K562 (cell line): ENCODE results near the gene ORC3. TPM values are rescaled to one million over a fixed set of nuclear protein-coding genes. Genes with fewer than 3 reads are reported as not detected.
A peak's percentile ranks its signal among the peaks of the same experiment; 100 is the strongest.

ENCODE experiments used
- ATAC-seq: fragments of 200-7000 bp; cut with Tn5 transposase; 3 replicates; pipeline ENCODE4 v1.9.1; 2020; ENCODE audit warnings: moderate library complexity
- BruUV-seq: library from RNA; stranded (reverse); fragments of 400-500 nt; replicated peaks from 2 replicates; lab custom pipeline; 2021; lab: Mats Ljungman, UMichigan
- CTCF ChIA-PET: fragments of 300-600 bp; formaldehyde crosslinking; extraction: SDS; loops from one replicate; lab custom pipeline; 2021; ENCODE audit warnings: low intra/inter-chr PET ratio; lab: Yijun Ruan, JAX
- POLR2A ChIA-PET: fragments of 300-600, 350-650 bp; sonication (Branson Sonifier 250); formaldehyde crosslinking; extraction: SDS; loops from one replicate; lab custom pipeline; 2021; ENCODE audit warnings: antibody characterized with exemption, inconsistent platforms; lab: Yijun Ruan, JAX
- DNase-seq, 4 experiments: peaks; one replicate each; pipeline versions ENCODE4 v3.0.0 to v3.0.0-alpha.2; 2011 to 2018; ENCODE audit warnings: low spot score in 3 of 4, mixed read lengths in 3 of 4; ENCODE audit errors: extremely low read depth in 1 of 4
- FAIRE-seq: peaks from 2 replicates; lab custom pipeline; 2011; peaks lifted over from hg19 to GRCh38; lab: Jason Lieb, UNC
- H2AFZ ChIP-seq: 2 replicates; pipeline ENCODE4 v1.6.0; 2011; ENCODE audit warnings: low read depth, low read length, control low read depth, inconsistent platforms
- H3K27ac ChIP-seq: fragments of 200-600 bp; 3 replicates; pipeline ENCODE4 v1.8.0; 2011; ENCODE audit warnings: low read depth, mild to moderate bottlenecking, control low read depth, inconsistent platforms, low read length, moderate library complexity, mixed read lengths; ENCODE audit errors: extremely low read depth
- H3K27me3 ChIP-seq, 2 experiments: fragments of 300-600 bp in 1 of 2; 2 replicates in 1 of 2; 3 replicates in 1 of 2; pipeline versions ENCODE4 v1.6.0 to v1.8.0; 2011; ENCODE audit warnings: inconsistent platforms in 2 of 2, low read length in 2 of 2, mild to moderate bottlenecking in 1 of 2, mixed read lengths in 1 of 2, moderate library complexity in 1 of 2; ENCODE audit not compliant: control insufficient read depth in 2 of 2, insufficient read depth in 2 of 2
- H3K36me3 ChIP-seq: fragments of 300-600 bp; 3 replicates; pipeline ENCODE4 v1.8.0; 2011; ENCODE audit warnings: mild to moderate bottlenecking, low read length, inconsistent platforms; ENCODE audit not compliant: control insufficient read depth, insufficient read depth
- H3K4me1 ChIP-seq, 2 experiments: fragments of 200-600 bp in 1 of 2; replicated peaks in 1 of 2; 2 replicates in 1 of 2; 3 replicates in 1 of 2; pipeline versions ENCODE4 v1.5.1 to v1.8.0; 2011; ENCODE audit warnings: inconsistent platforms in 2 of 2, low read length in 2 of 2, mild to moderate bottlenecking in 1 of 2, mixed read lengths in 1 of 2, moderate library complexity in 1 of 2; ENCODE audit not compliant: control insufficient read depth in 2 of 2, insufficient read depth in 2 of 2
- H3K4me2 ChIP-seq: 2 replicates; pipeline ENCODE4 v1.6.1; 2011; ENCODE audit warnings: low read length, control low read depth, inconsistent platforms, mixed read lengths; ENCODE audit not compliant: insufficient read depth
- H3K4me3 ChIP-seq: fragments of 200-600 bp; sonication (generic), shearing (Covaris generic); 2 replicates; pipeline ENCODE4 v1.5.1; 2016; ENCODE audit warnings: control low read depth, inconsistent platforms
- H3K79me2 ChIP-seq: fragments of 200-600 bp; 3 replicates; pipeline ENCODE4 v1.8.0; 2011; ENCODE audit warnings: low read length, inconsistent platforms; ENCODE audit not compliant: control insufficient read depth, insufficient read depth
- H3K9ac ChIP-seq, 2 experiments: 2 replicates each; pipeline versions ENCODE4 v1.6.0 to v1.6.1; 2011; ENCODE audit warnings: low read depth in 2 of 2, low read length in 2 of 2, control low read depth in 1 of 2, inconsistent platforms in 1 of 2, mild to moderate bottlenecking in 1 of 2, mixed read lengths in 1 of 2; ENCODE audit not compliant: insufficient read depth in 1 of 2
- H3K9me1 ChIP-seq: one replicate; pipeline ENCODE4 v1.6.0; 2011; ENCODE audit warnings: inconsistent platforms, mild to moderate bottlenecking, low read length, moderate library complexity; ENCODE audit not compliant: control insufficient read depth, insufficient read depth
- H3K9me3 ChIP-seq: replicated peaks from 2 replicates; pipeline ENCODE4 v1.5.1; 2011; ENCODE audit warnings: low read depth, low read length, inconsistent platforms; ENCODE audit not compliant: control insufficient read depth, insufficient read depth
- H4K20me1 ChIP-seq: replicated peaks from 2 replicates; pipeline ENCODE4 v1.6.1; 2011; ENCODE audit warnings: low read length, inconsistent platforms, mixed read lengths; ENCODE audit not compliant: control insufficient read depth, insufficient read depth
- BACH1 ChIP-seq: fragments of 200-800 bp; sonication (Bioruptor generic); IDR thresholded peaks from 2 replicates; pipeline ENCODE4 v1.6.1; 2016; ENCODE audit warnings: missing genetic modification characterization, missing compliant biosample characterization
- CBX3 ChIP-seq, 2 experiments: IDR thresholded peaks; 1 replicate in 1 of 2; 2 replicates in 1 of 2; pipeline ENCODE4 v1.6.1; 2012; ENCODE audit warnings: inconsistent platforms in 2 of 2, low read length in 2 of 2, borderline replicate concordance in 1 of 2, control low read depth in 1 of 2
- ELK1 ChIP-seq: sonication (generic); formaldehyde crosslinking; IDR thresholded peaks from 2 replicates; pipeline ENCODE4 v1.8.1; 2022; ENCODE audit warnings: missing genetic modification reagents
- HDAC2 ChIP-seq: fragments of 450-650 bp; IDR thresholded peaks from 2 replicates; pipeline ENCODE4 v1.6.1; 2016; ENCODE audit warnings: mild to moderate bottlenecking
- HIVEP1 ChIP-seq: fragments of 250-450 bp; sonication (Bioruptor Pico); IDR thresholded peaks from 2 replicates; pipeline ENCODE4 v1.4.0; 2020; ENCODE audit warnings: mild to moderate bottlenecking
- KAT2B ChIP-seq: IDR thresholded peaks from one replicate; pipeline ENCODE4 v1.6.1; 2012; ENCODE audit warnings: low read depth, mild to moderate bottlenecking, control low read depth, inconsistent platforms, low read length, moderate library complexity
- KAT7 ChIP-seq: sonication (generic); formaldehyde crosslinking; IDR thresholded peaks from 2 replicates; pipeline ENCODE4 v1.8.0; 2022; ENCODE audit warnings: missing genetic modification reagents, mild to moderate bottlenecking, borderline replicate concordance
- KDM1A ChIP-seq, 2 experiments: fragments of 450-650 bp; IDR thresholded peaks; 2 replicates each; pipeline ENCODE4 v1.6.1; 2016; ENCODE audit warnings: mild to moderate bottlenecking in 2 of 2
- MXD1 ChIP-seq: fragments of 250-450 bp; sonication (Bioruptor Pico); IDR thresholded peaks from 2 replicates; pipeline ENCODE4 v1.8.0; 2021; ENCODE audit warnings: borderline replicate concordance, mild to moderate bottlenecking, moderate library complexity; ENCODE audit not compliant: poor library complexity, severe bottlenecking
- PATZ1 ChIP-seq: fragments of 250-450 bp; sonication (Bioruptor Pico); IDR thresholded peaks from 2 replicates; pipeline ENCODE4 v1.5.0; 2020; ENCODE audit warnings: mild to moderate bottlenecking, borderline replicate concordance
- RNF219 ChIP-seq: fragments of 250-450 bp; sonication (Bioruptor Pico); IDR thresholded peaks from 2 replicates; pipeline ENCODE4 v1.5.0; 2022; ENCODE audit warnings: mild to moderate bottlenecking
- SETDB1 ChIP-seq: IDR thresholded peaks from one replicate; pipeline ENCODE4 v1.6.1; 2012; ENCODE audit warnings: low read length, control low read depth, inconsistent platforms
- SIX5 ChIP-seq, 2 experiments: IDR thresholded peaks; 2 replicates each; pipeline ENCODE4 v1.6.1; 2011; ENCODE audit warnings: low read length in 2 of 2, borderline replicate concordance in 1 of 2, low read depth in 1 of 2, mild to moderate bottlenecking in 1 of 2, moderate library complexity in 1 of 2; ENCODE audit not compliant: insufficient read depth in 1 of 2
- WGBS: fragments of 100-300 bp; shearing (Covaris generic); methylation state at CpG from one replicate; pipeline ENCODE4 v1.1.6; 2016; ENCODE audit warnings: low coverage, mixed read lengths; ENCODE audit not compliant: insufficient coverage; ENCODE audit errors: missing lambda C conversion rate; 5-methylcytosine and 5-hydroxymethylcytosine counted together
- in situ Hi-C: fragments of 300-500 bp; cut with MboI; formaldehyde crosslinking; loops from 4 replicates; pipeline ENCODE4 v1.15.0; 2018; ENCODE audit warnings: inconsistent platforms, mixed read lengths
- intact Hi-C: fragments of 100-400 bp; cut with micrococcal nuclease; formaldehyde crosslinking; loops from 2 replicates; pipeline ENCODE4 v1.14.2; 2022
- polyA plus RNA-seq, 8 experiments: library from polyadenylated mRNA; depleted of rRNA in 4 of 8; stranded (reverse) in 5 of 8; unstranded in 3 of 8; fragments of >200 nt; fragmentation: Nextera tagmentation in 2 of 8; fragmentation: Illumina TruSeq in 1 of 8; extraction: Ambion mirVana in 2 of 8; extraction: Trizol in 1 of 8; gene quantifications; 2 replicates each; pipeline versions ENCODE4 v1.2.1 to v1.2.3, GENCODE V29; 2011 to 2014; ENCODE audit warnings: inconsistent platforms in 1 of 8, missing spikeins in 1 of 8
- total RNA-seq, 7 experiments: library from RNA; depleted of rRNA in 6 of 7; stranded (reverse); fragments of >200 nt in 6 of 7; fragmentation: Illumina TruSeq in 2 of 7; extraction: Trizol in 2 of 7; gene quantifications; 2 replicates each; pipeline versions ENCODE4 v1.2.1 to v1.2.3, GENCODE V29; 2011 to 2021; ENCODE audit warnings: low replicate concordance in 1 of 7

The ORC3 gene
- total and polyA plus RNA-seq, 9 of the 15 experiments (the other 6 are each of a cell fraction or from before 2014, with no cell fraction given) = 28.8 to 159 (median 74.8) TPM

- Histone ChIP-seq H3K36me3 (no peaks in the 10 kb centered on the region), H2AFZ (0 out of 2 replicates have a peak overlapping the region, but pooled peaks have one; percentile 7), H3K79me2 (peaks cover 7% of the 10 kb centered on the region), H3K9me3 (no peaks in the 10 kb centered on the region), H3K9me1 (no peaks in the 10 kb centered on the region), H3K9ac (no peak overlapping the region), H3K27me3 (no peaks in the 10 kb centered on the region), H3K4me1 (peaks cover 6 to 15% of the 10 kb centered on the region in 2 experiments), H3K4me3 (no peak overlapping the region), H3K27ac (peak overlapping the region; percentile 73; the same call in 1 of the 3 replicates), H4K20me1 (no peaks in the 10 kb centered on the region), H3K4me2 (no peak overlapping the region)
- in situ Hi-C loops = no loop called here
- no TSS peak for BruUV-seq
- 70% methylated on average over 3 of the region's 3 CpGs for WGBS
- POLR2A ChIA-PET = interaction anchor here (2.2 kb wide), 1 partner anchor 17 kb away, joined by 9 read pairs; no protein-coding TSS in a partner anchor
- DNase-seq (no peak), FAIRE-seq (no peak), ATAC-seq (no peak)
- CTCF ChIA-PET = no interaction called here
- intact Hi-C loops = loop anchor here (10.0 kb wide), 1 partner anchor 232 kb away; the partner anchor contains the start of gene SLC35A1
- TF ChIP-seq PATZ1 (no peak), RNF219 (CRISPR knock-in tag) (no peak), HIVEP1 (CRISPR knock-in tag) (no peak), CBX3 (IDR thresholded peaks at IDR 0.05; ENCODE audit: borderline replicate concordance in 1 of 2, low read length in 2 of 2) (no peak), SETDB1 (no peak), ELK1 (CRISPR knock-in tag) (no peak), KAT2B (no peak), KAT7 (no peak), BACH1 (tag) (peak; percentile 81), KDM1A (IDR thresholded peaks at IDR 0.05) (peak; percentile 67 to 68), MXD1 (CRISPR knock-in tag) (no peak), HDAC2 (no peak), SIX5 (IDR thresholded peaks at IDR 0.05; ENCODE audit: borderline replicate concordance in 1 of 2, insufficient read depth in 1 of 2, low read depth in 1 of 2, low read length in 2 of 2) (no peak)
These were observed 116.4 kb downstream of the ORC3 start for GRCh38 chr6:87706187-87706966.
